22Rv1 (cell line): ENCODE results near the gene WAC.

ENCODE experiments used
- H3K27ac ChIP-seq: fragments of 450-650 bp; 2 replicates; pipeline ENCODE4 v1.5.1; 2017
- ZFX ChIP-seq: fragments of 450-650 bp; IDR thresholded peaks from 2 replicates; pipeline ENCODE4 v1.6.1; 2017; ENCODE audit warnings: antibody characterized with exemption, borderline replicate concordance
- TF ChIP-seq, protein P1 (sequence below): fragments of 450-650 bp; IDR thresholded peaks from 2 replicates; pipeline ENCODE4 v1.5.1; 2017; ENCODE audit warnings: mild to moderate bottlenecking

WAC gene

DNA sequence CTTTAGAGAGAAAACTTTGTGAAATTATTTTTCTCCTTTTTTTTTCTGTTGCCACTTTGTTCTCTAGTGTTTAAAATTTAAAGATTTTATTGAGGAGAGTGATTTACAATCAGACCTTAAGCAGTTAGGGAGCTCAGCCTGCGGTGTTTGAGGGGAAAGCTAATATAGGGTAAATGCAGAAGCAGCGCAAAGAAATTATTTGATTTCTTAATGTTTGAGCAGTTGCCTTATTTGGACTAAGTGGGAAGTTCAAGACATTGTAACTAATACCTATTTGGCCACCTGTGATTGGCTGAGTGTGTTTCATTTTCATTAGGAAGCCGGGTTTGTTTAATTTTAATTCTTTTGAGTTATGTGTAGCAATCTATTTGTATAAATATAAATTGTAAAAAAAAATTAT is 25.3 kb downstream of the WAC start:
- TF ChIP-seq ZFX, result no peak
- TF ChIP-seq, protein P1, sequence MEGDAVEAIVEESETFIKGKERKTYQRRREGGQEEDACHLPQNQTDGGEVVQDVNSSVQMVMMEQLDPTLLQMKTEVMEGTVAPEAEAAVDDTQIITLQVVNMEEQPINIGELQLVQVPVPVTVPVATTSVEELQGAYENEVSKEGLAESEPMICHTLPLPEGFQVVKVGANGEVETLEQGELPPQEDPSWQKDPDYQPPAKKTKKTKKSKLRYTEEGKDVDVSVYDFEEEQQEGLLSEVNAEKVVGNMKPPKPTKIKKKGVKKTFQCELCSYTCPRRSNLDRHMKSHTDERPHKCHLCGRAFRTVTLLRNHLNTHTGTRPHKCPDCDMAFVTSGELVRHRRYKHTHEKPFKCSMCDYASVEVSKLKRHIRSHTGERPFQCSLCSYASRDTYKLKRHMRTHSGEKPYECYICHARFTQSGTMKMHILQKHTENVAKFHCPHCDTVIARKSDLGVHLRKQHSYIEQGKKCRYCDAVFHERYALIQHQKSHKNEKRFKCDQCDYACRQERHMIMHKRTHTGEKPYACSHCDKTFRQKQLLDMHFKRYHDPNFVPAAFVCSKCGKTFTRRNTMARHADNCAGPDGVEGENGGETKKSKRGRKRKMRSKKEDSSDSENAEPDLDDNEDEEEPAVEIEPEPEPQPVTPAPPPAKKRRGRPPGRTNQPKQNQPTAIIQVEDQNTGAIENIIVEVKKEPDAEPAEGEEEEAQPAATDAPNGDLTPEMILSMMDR, result no peak
- no peak overlapping the region for H3K27ac ChIP-seq

DNA sequence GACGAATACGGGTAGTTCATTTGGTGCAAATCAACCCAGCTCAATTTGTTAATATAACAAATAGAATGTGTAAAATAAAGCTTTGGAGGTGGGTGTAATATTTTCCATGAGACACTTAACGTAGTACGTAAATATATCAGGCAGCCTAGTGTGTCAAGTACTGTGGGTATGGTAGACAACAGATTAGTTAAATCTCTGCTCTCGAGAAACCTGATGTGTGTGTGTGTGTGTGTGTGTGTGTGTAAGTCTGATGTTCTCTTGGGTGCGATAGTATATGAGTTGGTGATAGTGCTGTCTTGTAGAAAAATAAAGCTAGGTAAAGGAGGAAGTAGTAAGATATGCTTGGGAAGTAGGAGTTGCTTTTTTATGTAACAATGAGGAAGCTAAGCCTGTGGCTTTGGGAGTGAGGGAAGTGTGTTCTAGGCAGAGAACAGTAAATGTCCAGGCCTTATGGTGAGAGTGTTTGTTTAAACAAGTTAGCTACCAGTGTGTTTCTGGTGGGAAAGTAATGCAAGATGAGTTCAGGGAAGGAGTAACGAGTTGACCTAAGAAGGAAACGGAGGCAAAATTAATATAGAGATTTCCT is 26.1 kb downstream of the WAC start:
- H3K27ac ChIP-seq, result no peak overlapping the region

DNA sequence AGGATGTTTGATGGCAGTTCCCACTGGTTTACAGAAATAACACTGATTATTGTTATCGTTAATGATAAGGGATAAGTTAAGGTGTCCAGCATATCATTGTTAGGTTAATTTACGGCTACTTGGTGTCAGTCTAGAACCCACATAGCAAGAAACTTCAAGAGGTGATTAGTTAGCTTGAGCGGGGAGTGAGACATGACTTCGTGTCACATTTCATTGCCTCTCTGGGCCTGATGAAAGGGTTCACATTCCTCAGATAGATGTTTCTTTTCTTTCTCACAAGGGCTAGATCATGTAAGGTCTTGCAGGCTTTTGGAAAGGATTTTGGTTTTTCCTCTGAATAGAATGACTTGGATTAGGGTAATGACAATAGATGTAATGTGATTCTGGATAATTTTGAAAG is 26.7 kb downstream of the WAC start:
- H3K27ac ChIP-seq, result no peak overlapping the region
- no peak for TF ChIP-seq ZFX
- TF ChIP-seq, protein P1, result no peak

More for the DNA sequence above, 26.1 kb downstream of the WAC start:
- TF ChIP-seq ZFX, result no peak
- TF ChIP-seq, protein P1, result no peak

DNA sequence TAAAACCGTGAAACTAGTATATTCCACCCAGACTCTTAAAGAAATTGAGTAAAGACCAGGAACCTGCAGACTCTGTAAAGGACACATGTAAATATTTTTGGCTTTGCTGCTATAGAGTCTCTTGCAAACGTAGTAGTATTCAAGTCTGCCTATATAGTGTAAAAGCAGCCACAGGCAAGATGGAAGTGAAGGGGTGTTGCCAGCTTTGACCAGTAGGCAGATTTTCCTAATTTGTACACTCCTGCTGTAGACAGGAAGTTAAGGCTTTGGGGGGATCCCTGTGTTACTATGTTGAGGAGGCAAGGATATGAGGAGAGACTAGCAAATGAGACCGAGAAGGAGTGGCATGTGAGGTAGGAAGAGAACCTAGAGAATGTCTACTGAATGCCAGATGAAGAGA is 27.7 kb downstream of the WAC start:
- TF ChIP-seq, protein P1, result no peak
- no peak for TF ChIP-seq ZFX
- no peak overlapping the region; the same call in 1 of the 2 replicates for H3K27ac ChIP-seq

DNA sequence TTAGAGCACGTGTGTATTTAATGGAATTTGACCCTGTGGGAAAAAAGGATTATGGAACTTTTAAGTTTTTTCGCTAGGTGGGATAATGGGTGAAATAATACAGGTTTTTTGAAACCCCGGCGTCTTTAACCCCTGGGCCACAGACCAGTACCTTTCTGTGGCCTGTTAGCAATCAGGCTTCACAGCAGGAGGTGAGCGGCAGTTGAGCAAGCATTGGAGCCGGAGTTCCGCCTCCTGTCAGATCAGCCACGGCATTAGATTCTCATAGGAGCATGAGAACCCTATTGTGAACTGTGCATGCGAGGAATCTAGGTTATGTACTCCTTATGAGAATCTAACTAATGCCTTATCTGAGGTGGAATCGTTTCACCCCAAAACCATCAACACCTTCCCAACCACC is 28.6 kb downstream of the WAC start:
- TF ChIP-seq ZFX, result no peak
- TF ChIP-seq, protein P1, result no peak
- no peak overlapping the region for H3K27ac ChIP-seq

DNA sequence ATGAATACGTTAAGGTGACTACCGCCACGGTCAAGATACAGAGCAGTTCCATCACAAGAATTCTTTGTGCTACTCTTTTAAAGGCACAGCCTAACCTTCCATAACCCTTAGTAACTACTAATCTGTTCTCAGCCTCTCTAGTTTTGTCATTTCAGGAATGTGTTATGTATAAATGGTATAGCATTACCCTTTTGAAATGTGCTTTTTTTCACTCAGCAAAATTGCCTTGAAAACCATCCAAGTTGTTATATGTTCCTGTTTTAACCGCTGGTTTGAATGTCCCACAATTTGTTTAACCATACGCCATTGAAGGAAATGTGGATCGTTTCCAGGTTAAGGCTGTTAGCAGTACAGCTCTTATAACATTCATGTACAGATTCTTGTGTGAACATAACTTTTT is 32.0 kb downstream of the WAC start:
- no peak overlapping the region for H3K27ac ChIP-seq
- TF ChIP-seq, protein P1, result no peak
- TF ChIP-seq ZFX, result no peak

DNA sequence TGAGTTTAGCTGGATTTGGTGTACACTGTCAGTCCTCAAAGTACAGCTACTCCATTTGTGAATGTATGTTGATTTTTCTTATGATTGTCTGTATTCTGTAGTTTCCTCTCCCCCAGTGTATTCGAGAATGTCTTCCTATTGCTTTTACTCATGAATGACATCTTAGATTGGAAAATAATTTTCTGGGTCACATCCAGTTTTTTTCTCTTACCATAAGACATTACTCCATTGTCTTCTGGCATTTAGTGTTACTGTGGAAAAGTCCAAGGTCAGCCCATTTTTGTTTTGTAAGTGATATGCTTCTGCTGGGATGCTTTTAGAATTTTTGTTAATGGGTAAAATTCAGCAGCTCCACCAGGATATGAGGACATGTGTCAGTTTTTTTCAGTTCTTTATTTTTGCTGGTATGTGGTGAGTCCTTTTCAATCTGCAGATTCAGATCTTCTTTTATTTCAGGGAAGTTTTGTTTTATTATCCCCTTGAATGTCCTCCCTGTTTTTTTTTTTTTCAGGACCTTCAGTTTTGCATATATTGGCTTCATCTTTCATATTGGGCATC is 33.6 kb downstream of the WAC start:
- TF ChIP-seq, protein P1, result no peak
- no peak for TF ChIP-seq ZFX
- H3K27ac ChIP-seq, result no peak overlapping the region
